Heart left ventricle (tissue), 16 donors: Measurements from ENCODE around the gene ZNF674. TPM values are rescaled to one million over a fixed set of nuclear protein-coding genes. Genes with fewer than 3 reads are reported as not detected.
A peak's percentile ranks its signal among the peaks of the same experiment; 100 is the strongest.

Experiments
- ATAC-seq, 4 donors: fragments of 200-7000 bp; cut with Tn5 transposase; one replicate each; pipeline ENCODE4 v1.9.1; 2020 to 2022; ENCODE audit warnings: moderate library complexity in 4 of 4, mild to moderate bottlenecking in 3 of 4, moderate number of reproducible peaks in 1 of 4
- DNase-seq, 5 donors: peaks; one replicate each; pipeline ENCODE4 v3.0.0-alpha.2; 2020
- H3K27ac ChIP-seq, 12 donors: fragments of 200-600 bp; sonication (generic) in 4 of 12; one replicate each; pipeline versions ENCODE4 v1.5.0 to v1.8.0; 2016 to 2022; ENCODE audit warnings: mild to moderate bottlenecking in 2 of 12
- H3K27me3 ChIP-seq, 9 donors: fragments of 200-600 bp; sonication (generic) in 2 of 9; one replicate each; pipeline versions ENCODE4 v1.5.1 to v1.8.0; 2016 to 2022; ENCODE audit warnings: mild to moderate bottlenecking in 3 of 9
- H3K36me3 ChIP-seq, 9 donors: fragments of 200-600 bp; sonication (generic) in 2 of 9; one replicate each; pipeline versions ENCODE4 v1.5.0 to v1.8.0; 2018 to 2022; ENCODE audit warnings: mild to moderate bottlenecking in 2 of 9
- H3K4me1 ChIP-seq, 12 donors: fragments of 200-600 bp; sonication (generic) in 4 of 12; one replicate each; pipeline versions ENCODE4 v1.5.0 to v1.8.0; 2016 to 2022; ENCODE audit warnings: mild to moderate bottlenecking in 3 of 12
- H3K4me3 ChIP-seq, 12 donors: fragments of 200-600 bp; sonication (generic) in 4 of 12; one replicate each; pipeline versions ENCODE4 v1.5.0 to v1.8.0; 2017 to 2022; ENCODE audit warnings: mild to moderate bottlenecking in 9 of 12, moderate library complexity in 4 of 12
- H3K9me3 ChIP-seq, 12 donors: fragments of 200-600 bp; sonication (generic) in 4 of 12; one replicate each; pipeline versions ENCODE4 v1.5.0 to v1.8.0; 2016 to 2022; ENCODE audit warnings: mild to moderate bottlenecking in 1 of 12
- POLR2A ChIP-seq, 2 donors: fragments of 450-650 bp; IDR thresholded peaks; one replicate each; pipeline ENCODE4 v1.6.1; 2017; ENCODE audit warnings: antibody characterized with exemption in 2 of 2, mild to moderate bottlenecking in 2 of 2, moderate library complexity in 2 of 2
- WGBS, 4 donors: extraction: QIAGEN DNeasy Blood & Tissue Kit in 2 of 4; methylation state at CpG; one replicate each; pipeline versions ENCODE4 v1.1.5 to v1.1.7; 2013 to 2018; 5-methylcytosine and 5-hydroxymethylcytosine counted together
- intact Hi-C, 10 donors: fragments of 100-400 bp; cut with DNase I; formaldehyde crosslinking; loops; one replicate each; pipeline versions ENCODE4 v1.11.1 to v1.14.2; 2022
- long read RNA-seq, 3 donors: library from polyadenylated mRNA; unstranded; transcript quantifications; one replicate each; pipeline ENCODE4 v2.0.0, GENCODE V29; 2020 to 2021
- polyA plus RNA-seq, 2 donors: library from polyadenylated mRNA; stranded (reverse); fragments of 200-250 nt; gene quantifications; one replicate each; pipeline ENCODE4 v1.2.3, GENCODE V29; 2013
- total RNA-seq, 9 donors: library from RNA; depleted of rRNA in 2 of 9; stranded (reverse); fragments of >200 nt in 2 of 9; fragmentation: NEBNext Ultra II Directional in 3 of 9; extraction: Animal tissue kit (Norgen Biotek cat#: 25700) in 3 of 9; gene quantifications; one replicate each; pipeline versions ENCODE4 v1.1.0 to v1.2.4, GENCODE V29; 2016 to 2023
- TF ChIP-seq, protein P1 (sequence below), 12 donors: fragments of 200-600 bp; sonication (generic) in 4 of 12; IDR thresholded peaks; one replicate each; pipeline versions ENCODE4 v1.5.0 to v1.8.0; 2018 to 2022; ENCODE audit warnings: antibody characterized with exemption in 12 of 12, mild to moderate bottlenecking in 5 of 12
- donor health status: ischemic (EF 13 %, LVEDD 7.1; RV severe dilation, severe dysfunction).
- donor health status: healthy with polysubstance abuse.
- donor health status: DM: no; HTN: yes; CAD: no.
- donor health status: DM: no; HTN: no; CAD: no.
- donor health status: ischemic (EF 25% LVEDD 6.9; RV normal size, moderate dysfunction).
- donor health status: ischemic (EF 25% LVEDD 5.7; RV mildly dilated, moderate dysfunction).
- donor health status: healthy.
- donor health status: DM: yes; HTN: yes; CAD: no.
- donor health status: ischemic (EF 35%, LVEDD 5.7; RV mildly dilated, moderate dysfunction).
- donor health status: nonischemic (EF 11% LVEDD 7.7; RV severe dilation, severe dysfunction).
- donor health status: DM: yes; HTN: yes; CAD: no.
- donor health status: PGD.
- donor health status: ischemic (EF 29% LVEDD 5.4; RV normal size, mild dysfunction).
- donor health status: nonischemic (EF 23%, LVEDD 6.1; RV moderate dilation, normal function).

Gene ZNF674
- total RNA-seq, result 1 to 10 TPM in 8 of 9 donors, under 1 TPM in 1; 0.81 to 5.6 (median 3.8) TPM
- 1 to 10 TPM; 1.0 to 2.0 TPM for polyA plus RNA-seq
- long read RNA-seq, donor 1, result 0 reads
- long read RNA-seq, donor 2, partial matches to known transcripts, result 0 of 1 reads
- long read RNA-seq, donor 2, other reads (novel, unspliced or antisense), result 1 of 1 reads
- long read RNA-seq, donor 3, partial matches to known transcripts, result 1 of 1 reads
- long read RNA-seq, donor 3, other reads (novel, unspliced or antisense), result 0 of 1 reads

DNA sequence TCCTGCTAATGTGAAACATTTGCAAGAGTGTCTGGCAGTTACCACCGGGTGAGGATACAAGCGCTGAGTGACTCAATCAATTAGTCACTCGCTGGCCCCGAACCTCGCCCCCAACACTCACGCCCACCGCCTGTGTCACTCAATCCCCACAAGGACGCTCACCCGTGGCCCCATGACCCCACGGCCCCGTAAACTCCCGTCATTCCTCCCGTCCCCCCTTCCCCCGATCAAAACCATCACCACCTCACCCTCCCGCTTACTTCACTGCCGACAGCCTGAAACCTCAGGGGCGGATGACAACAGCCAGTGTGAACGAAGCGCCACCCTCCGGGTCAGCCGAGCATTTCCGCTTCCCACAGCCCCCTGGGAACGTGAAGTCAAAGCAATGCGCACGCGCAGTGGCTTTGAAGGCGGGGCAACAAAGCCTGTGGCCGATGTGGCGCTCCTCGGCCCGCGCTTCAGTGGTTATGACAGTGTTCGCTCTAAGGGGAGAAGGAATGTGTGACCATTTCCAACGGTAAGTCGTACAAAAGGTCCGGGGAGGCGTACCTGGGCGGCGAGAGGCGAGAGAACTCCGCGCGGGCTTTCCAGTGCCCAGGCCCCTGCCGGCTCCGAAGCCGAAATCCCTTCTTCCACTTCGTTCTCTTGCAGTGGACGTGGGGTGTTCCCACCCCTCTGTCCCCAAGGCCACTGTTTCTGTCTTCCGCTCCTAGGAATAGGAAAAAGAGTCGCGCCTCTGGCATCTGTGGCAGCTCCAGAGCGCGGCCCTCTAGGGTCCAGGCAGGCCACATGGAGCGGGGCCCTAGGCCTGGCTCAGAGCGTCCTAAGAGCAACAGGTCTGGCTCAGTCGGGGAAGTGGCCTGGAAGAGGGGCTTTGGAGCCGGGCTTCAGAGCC is at the start of gene ZNF674:
Gene ZNF674 (minus strand): TSS at position 311 of the 895 bp plus-strand sequence. CDS start 3,334 bp downstream, outside the sequence.
- DNase-seq (peak; percentile 91 to 97 (median 94)), ATAC-seq (peak; percentile 92 to 98 (median 94))
- Histone ChIP-seq H3K9me3 (no peaks in the 10 kb centered on the region), H3K27me3 (peaks cover 0 to 5% (median 0%) of the 10 kb centered on the region in 9 donors), H3K36me3 (peaks cover 0 to 17% (median 0%) of the 10 kb centered on the region in 9 donors), H3K4me1 (peaks cover 0 to 23% (median 8%) of the 10 kb centered on the region in 12 donors), H3K4me3 (peak within 1 kb of the TSS; percentile 37 to 92 (median 78)), H3K27ac (peak within 1 kb of the TSS in 11 of 12 donors; percentile 41 to 89 (median 83))
- 0 to 50% (median 22%) methylated on average over 47 to 57 of the region's 57 CpGs for WGBS, 4 donors
- TF ChIP-seq, protein P1, sequence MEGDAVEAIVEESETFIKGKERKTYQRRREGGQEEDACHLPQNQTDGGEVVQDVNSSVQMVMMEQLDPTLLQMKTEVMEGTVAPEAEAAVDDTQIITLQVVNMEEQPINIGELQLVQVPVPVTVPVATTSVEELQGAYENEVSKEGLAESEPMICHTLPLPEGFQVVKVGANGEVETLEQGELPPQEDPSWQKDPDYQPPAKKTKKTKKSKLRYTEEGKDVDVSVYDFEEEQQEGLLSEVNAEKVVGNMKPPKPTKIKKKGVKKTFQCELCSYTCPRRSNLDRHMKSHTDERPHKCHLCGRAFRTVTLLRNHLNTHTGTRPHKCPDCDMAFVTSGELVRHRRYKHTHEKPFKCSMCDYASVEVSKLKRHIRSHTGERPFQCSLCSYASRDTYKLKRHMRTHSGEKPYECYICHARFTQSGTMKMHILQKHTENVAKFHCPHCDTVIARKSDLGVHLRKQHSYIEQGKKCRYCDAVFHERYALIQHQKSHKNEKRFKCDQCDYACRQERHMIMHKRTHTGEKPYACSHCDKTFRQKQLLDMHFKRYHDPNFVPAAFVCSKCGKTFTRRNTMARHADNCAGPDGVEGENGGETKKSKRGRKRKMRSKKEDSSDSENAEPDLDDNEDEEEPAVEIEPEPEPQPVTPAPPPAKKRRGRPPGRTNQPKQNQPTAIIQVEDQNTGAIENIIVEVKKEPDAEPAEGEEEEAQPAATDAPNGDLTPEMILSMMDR (IDR thresholded peaks at IDR 0.05), result peak in 11 of 12 donors; percentile 10 to 48 (median 26)
- peak in 1 of 2 donors; percentile 60 for TF ChIP-seq POLR2A (IDR thresholded peaks at IDR 0.05)
- intact Hi-C loops, result loop anchor here in 2 of 10 donors (5.0 kb wide), 2 partner anchors 98 to 142 kb away; no protein-coding TSS in a partner anchor

DNA sequence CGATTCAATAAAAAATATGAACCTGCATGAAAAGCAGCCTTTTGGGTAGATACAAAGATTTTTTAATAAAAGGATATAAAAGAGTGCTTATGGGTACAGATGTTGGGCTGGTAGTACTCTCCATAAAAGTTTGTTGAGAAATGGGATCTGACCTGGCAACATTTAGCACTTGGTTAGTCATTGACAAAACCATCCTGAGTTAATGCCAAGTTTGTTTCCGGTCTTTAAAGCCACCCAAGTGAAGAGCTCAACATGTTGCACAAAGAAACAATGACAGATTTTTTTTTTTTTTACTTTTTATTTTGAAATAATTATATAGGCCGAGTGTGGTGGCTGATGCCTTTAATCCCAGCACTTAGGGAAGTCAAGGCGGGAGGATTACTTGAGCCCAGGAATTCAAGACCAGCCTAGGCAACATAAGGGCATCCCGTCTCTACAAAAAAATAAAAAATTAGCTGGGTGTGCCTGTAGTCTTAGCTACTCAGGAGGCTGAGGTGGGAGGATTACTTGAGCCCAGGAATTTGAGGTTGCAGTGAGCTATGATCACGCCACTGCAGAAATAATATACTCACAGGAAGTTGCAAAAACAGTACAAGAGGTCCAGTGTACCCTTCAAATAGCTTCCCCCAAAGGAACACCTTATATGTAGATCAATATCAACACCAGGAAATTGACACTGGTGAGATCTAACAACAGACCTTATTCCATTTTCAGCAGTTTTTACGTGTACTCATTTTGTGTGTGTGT is 44.9 kb upstream of the ZNF674 start:
- Histone ChIP-seq H3K36me3 (no peaks in the 10 kb centered on the region), H3K9me3 (no peaks in the 10 kb centered on the region), H3K27me3 (no peaks in the 10 kb centered on the region), H3K27ac (peak overlapping the region in 7 of 12 donors; percentile 8 to 65 (median 38)), H3K4me1 (peaks cover 3 to 61% (median 28%) of the 10 kb centered on the region in 12 donors), H3K4me3 (no peak overlapping the region)
- TF ChIP-seq POLR2A (IDR thresholded peaks at IDR 0.05), result no peak
- no peak for DNase-seq
- intact Hi-C loops, result loop anchor here in 2 of 10 donors (5.0 kb wide), 2 partner anchors 37 to 42 kb away; no protein-coding TSS in a partner anchor
- 64 to 68% (median 68%) methylated on average over 7 of the region's 7 CpGs for whole genome bisulfite sequencing, 4 donors
- peak in 2 of 4 donors; percentile 17 to 44 for ATAC-seq

DNA sequence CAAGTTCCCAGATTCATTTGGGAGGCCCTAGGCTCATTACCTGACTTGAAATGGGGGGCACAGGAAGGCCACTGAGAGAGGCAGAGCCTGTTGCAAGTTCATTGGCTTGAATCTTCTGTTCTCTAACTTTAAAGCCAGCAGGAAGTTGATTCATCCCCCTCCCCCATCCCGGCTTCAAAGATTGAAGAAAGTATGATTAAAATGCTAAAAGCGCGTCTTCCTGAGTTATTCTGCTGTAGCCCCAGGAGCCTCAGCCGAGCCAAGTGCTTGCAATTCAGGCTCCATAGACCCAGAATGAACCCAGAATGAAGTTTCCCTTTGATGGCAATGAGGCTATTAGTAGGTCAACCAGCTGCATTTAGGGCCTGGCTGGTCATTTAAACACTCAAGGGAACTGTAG is 43.0 kb upstream of the ZNF674 start:
- peaks cover 3 to 68% (median 37%) of the 10 kb centered on the region in 12 donors for H3K4me1 ChIP-seq
- WGBS, 4 donors, result 32 to 48% (median 41%) methylated on average over 4 of the region's 4 CpGs
- no peak for TF ChIP-seq POLR2A (IDR thresholded peaks at IDR 0.05)
- TF ChIP-seq, protein P1 (IDR thresholded peaks at IDR 0.05), result no peak
- H3K27me3 ChIP-seq, result no peaks in the 10 kb centered on the region
- H3K27ac ChIP-seq, result peak overlapping the region in 11 of 12 donors; percentile 38 to 79 (median 61)
- H3K36me3 ChIP-seq, result no peaks in the 10 kb centered on the region
- intact Hi-C loops, result loop anchor here in 2 of 10 donors (5.0 kb wide), 2 partner anchors 39 to 44 kb away; no protein-coding TSS in a partner anchor
- ATAC-seq, result peak; percentile 35 to 77 (median 72)
- peak in 4 of 5 donors; percentile 55 to 70 (median 60) for DNase-seq
- H3K4me3 ChIP-seq, result peak overlapping the region in 5 of 12 donors; percentile 2 to 33 (median 8)
- no peaks in the 10 kb centered on the region for H3K9me3 ChIP-seq

DNA sequence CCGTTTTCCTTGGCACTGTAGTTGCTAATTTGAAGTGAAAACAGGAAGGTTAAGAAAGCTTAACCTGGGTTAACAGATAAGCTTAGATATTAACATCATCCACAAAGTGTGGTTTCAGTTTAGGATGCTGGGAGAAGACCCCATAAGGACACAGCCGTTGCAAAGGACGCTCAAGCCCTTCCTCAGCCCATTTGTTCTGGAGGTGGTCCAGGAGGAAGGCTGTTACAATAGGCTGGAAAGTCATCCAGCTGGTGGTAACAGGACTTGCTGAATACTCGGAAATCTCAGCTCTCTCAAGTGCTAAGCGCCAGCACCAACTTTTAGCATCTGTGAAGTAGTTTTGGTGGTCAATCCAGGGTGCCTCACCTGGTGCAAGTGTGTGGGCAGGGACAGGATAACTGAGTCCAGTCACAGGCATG is 42.5 kb upstream of the ZNF674 start:
- TF ChIP-seq POLR2A (IDR thresholded peaks at IDR 0.05), result no peak
- TF ChIP-seq, protein P1 (IDR thresholded peaks at IDR 0.05), result no peak
- Histone ChIP-seq H3K27ac (peak overlapping the region in 11 of 12 donors; percentile 38 to 79 (median 61)), H3K27me3 (no peaks in the 10 kb centered on the region), H3K4me1 (peaks cover 3 to 73% (median 39%) of the 10 kb centered on the region in 12 donors), H3K36me3 (no peaks in the 10 kb centered on the region), H3K4me3 (peak overlapping the region in 6 of 12 donors; percentile 2 to 33 (median 8)), H3K9me3 (no peaks in the 10 kb centered on the region)
- intact Hi-C loops, result loop anchor here in 2 of 10 donors (5.0 kb wide), 2 partner anchors 40 to 45 kb away; no protein-coding TSS in a partner anchor
- DNase-seq (peak in 2 of 5 donors; percentile 22 to 25), ATAC-seq (peak; percentile 39 to 80 (median 50))
- 13 to 34% (median 17%) methylated on average over 5 of the region's 5 CpGs for WGBS, 4 donors
